LNCaP clone FGC (cell line): ENCODE results near the gene SPATA9.
"Not testable (repeated sequence)": the region's sequence is repeated elsewhere in the genome, so short reads cannot be mapped to it uniquely, and the experiment has no call there.

Source experiments
- DNase-seq: peaks from one replicate; pipeline ENCODE4 v3.0.0-alpha.2; 2011; ENCODE audit warnings: low read depth
- H3K4me3 ChIP-seq: 2 replicates; pipeline ENCODE4 v1.5.1; 2011; ENCODE audit warnings: mild to moderate bottlenecking, low read depth, low read length, control low read depth
- TF ChIP-seq, protein P1 (sequence below): IDR thresholded peaks from 2 replicates; pipeline ENCODE4 v1.5.1; 2012; ENCODE audit warnings: mild to moderate bottlenecking; ENCODE audit not compliant: control insufficient read depth, insufficient read depth; ENCODE audit errors: extremely low read depth

SPATA9 gene

DNA sequence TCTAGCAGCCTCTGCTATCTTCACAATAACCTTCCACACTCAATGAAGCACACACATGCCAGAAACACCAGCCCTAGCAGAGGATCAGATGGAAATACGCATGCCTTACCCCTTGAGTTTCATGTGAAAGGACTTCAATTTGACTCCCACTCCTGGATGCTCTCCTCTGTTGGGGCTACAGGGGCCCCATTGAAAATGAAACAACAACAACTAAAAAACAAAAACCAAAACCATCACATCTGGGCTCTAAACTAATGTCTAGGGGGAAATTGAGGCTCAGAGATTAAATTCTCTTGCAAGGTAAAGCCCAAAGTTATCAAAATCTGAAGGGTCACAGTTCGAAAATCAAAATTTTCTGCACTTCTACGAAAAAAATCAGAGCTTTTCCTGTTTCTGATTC lies 44.2 kb downstream of the SPATA9 start:
- TF ChIP-seq, protein P1, sequence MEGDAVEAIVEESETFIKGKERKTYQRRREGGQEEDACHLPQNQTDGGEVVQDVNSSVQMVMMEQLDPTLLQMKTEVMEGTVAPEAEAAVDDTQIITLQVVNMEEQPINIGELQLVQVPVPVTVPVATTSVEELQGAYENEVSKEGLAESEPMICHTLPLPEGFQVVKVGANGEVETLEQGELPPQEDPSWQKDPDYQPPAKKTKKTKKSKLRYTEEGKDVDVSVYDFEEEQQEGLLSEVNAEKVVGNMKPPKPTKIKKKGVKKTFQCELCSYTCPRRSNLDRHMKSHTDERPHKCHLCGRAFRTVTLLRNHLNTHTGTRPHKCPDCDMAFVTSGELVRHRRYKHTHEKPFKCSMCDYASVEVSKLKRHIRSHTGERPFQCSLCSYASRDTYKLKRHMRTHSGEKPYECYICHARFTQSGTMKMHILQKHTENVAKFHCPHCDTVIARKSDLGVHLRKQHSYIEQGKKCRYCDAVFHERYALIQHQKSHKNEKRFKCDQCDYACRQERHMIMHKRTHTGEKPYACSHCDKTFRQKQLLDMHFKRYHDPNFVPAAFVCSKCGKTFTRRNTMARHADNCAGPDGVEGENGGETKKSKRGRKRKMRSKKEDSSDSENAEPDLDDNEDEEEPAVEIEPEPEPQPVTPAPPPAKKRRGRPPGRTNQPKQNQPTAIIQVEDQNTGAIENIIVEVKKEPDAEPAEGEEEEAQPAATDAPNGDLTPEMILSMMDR = no peak
- no peak for DNase-seq
- no peak overlapping the region for H3K4me3 ChIP-seq

DNA sequence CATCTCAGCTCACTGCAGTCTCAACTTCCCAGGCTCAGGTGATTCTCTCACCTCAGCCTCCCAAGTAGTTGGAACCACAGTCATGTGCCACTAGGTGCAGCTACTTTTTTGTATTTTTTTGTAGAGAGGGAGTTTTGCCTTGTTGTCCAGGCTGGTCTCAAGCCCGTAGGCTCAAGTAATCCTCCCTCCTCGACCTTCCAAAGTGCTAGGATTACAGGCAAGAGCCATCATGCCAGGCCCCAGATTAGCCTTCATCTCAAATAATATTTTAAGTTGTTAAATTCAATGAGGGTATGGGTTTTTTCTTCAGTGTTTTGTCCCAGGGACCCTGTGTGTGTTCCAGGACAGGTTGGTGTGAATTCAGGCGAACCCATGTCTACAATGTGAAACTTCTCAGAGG lies 48.7 kb downstream of the SPATA9 start:
- TF ChIP-seq, protein P1 = no peak
- no peak for DNase-seq
- no peak overlapping the region for H3K4me3 ChIP-seq

DNA sequence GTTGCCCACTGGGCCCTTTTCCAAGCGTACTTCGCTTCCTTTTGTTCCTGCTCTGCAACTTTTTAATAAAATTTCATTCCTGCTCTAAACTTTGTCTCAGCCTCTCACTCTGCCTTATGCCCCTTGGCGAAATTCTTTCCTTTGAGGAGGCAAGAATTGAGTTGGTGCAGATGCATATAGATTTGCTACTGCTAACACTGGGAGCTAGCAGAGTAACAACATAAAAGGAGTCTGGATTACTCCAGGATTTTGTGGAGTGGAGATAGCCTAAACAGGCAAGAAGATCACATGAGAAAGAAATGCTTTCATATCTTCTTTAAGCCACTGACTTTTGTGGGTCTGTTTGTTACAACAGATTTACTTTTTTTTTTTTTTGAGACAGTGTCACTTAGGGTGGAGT lies 49.1 kb downstream of the SPATA9 start:
- no peak overlapping the region for H3K4me3 ChIP-seq
- no peak for DNase-seq
- TF ChIP-seq, protein P1 = no peak

DNA sequence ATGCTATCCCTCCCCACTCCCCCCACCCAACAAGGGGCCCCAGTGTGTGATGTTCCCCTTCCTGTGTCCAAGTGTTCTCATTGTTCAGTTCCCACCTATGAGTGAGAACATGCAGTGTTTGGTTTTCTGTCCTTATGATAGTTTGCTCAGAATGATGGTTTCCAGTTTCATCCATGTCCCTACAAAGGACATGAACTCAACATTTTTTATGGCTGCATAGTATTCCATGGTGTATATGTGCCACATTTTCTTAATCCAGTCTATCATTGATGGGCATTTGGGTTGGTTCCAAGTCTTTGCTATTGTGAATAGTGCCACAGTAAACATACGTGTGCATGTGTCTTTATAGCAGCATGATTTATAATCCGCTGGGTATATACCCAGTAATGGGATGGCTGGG lies 49.8 kb downstream of the SPATA9 start:
- DNase-seq = not testable (repeated sequence)

DNA sequence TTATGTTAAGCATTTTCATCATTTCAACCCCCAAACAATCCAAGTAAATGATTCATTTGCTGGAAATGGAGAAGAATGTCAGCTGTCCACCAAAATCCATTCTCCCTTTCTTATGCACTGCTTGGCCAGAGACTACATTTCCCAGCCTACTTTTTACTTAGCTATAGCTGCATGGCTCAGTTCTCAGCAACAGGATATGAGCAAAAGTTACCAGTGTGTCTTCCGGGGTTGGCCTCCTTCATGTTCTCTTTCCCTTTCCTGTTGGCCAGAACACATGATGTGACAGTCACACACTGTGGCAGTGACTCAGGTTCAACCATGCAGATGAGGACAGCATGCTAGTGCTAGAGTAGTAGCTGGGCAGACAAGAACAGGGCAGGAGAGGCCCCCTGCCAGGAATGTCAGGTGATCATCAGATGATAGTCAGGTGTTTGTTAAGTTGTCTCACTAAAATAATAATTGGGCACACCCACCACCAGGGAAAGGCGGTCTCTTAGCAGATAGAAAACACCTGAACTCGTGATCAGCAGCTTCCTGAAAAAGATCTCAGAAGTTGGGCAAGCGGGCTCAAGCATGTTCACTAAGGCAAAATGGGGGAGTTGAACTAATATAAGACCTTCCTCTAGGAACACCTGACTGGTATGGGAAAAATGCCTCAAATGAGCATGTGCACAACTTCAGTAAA lies 50.7 kb downstream of the SPATA9 start:
- TF ChIP-seq, protein P1 = no peak
- no peak overlapping the region for H3K4me3 ChIP-seq
- DNase-seq = no peak

More for the DNA sequence above, 49.8 kb downstream of the SPATA9 start:
- not testable (repeated sequence) for H3K4me3 ChIP-seq

DNA sequence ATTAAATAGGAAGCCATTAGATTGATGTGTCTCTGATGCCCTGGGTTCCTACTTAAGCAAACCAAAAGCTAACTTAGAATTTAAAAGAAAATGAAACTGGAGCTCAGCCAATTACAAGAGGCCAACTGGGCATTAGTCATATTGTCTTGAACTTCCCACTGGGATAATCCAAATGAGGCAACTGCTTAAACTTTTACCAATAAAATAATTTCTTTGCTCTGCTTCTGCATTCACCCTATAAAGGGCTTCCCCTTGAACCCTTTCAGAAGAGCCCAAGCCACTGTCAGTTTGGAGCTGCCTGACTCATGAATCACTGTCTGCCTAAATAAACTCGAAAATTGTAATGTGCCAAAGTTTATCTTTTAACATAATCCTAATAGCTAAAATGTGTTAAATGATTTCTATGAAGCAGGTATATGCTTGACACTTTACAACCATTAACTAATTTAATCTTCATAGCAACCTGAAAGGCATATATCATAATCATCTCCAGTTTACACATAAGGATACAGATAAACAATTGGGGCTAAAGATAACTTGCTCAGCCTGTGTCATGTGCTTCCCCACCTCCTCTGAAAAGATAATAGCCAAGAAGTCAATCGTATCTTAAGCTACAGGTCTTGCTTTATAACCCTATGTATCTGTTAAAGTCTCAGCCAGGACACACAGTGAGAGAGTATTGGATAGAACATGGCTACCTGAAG lies 51.4 kb downstream of the SPATA9 start:
- no peak for DNase-seq
- TF ChIP-seq, protein P1 = no peak

DNA sequence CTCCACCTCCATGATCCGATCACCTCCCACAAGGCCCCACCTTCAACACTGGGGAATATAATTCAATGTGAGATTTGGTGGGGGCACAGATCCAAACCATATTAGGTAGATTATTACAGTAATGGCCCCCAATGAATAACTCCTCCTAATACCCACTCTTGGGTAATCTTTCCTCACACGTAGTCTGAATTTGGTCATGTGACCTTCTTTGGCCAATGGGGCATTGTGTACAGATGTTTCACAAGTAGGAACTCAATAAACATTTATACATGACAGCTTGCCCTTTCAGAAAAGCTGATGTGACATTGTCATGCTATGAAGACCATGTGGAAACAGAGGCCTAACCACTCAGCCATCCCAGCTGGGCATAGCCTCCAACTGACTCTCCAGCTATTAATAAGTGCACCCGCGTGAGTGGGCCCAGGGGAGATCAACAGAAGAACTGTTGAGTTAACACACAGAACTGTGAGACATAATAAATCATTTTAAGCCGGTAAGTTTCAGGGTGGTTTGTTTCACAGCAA lies 52.3 kb downstream of the SPATA9 start:
- no peak for DNase-seq
- TF ChIP-seq, protein P1 = no peak
- no peak overlapping the region for H3K4me3 ChIP-seq

More for the DNA sequence above, 51.4 kb downstream of the SPATA9 start:
- H3K4me3 ChIP-seq = no peak overlapping the region
